Activated CD4-positive, alpha-beta T cell treated with anti-CD3 and anti-CD28 coated beads for 36 hours (primary cell): ENCODE measurements around the gene VWDE. TPM values are rescaled to one million over a fixed set of nuclear protein-coding genes. Genes with fewer than 3 reads are reported as not detected.

Experiments used
- total RNA-seq, 2 experiments: library from RNA; stranded (reverse); gene quantifications; one replicate each; pipeline ENCODE4 v1.2.3, GENCODE V29; 2021

The VWDE gene
- total RNA-seq, 2 experiments from 2014 or later, result 2.2 to 2.3 TPM

Other genes with a start within 250 kb of the VWDE start
- gene TMEM106B, start 192.6 kb downstream of the VWDE start, total RNA-seq, result 10 to 100 TPM; 21.6 to 25.3 TPM
- under 1 TPM; 0.25 to 0.64 TPM for gene SCIN, start 166.9 kb upstream of the VWDE start, total RNA-seq